Endothelial cell of umbilical vein (primary cell): ENCODE results near the gene PIGZ.

Experiments
- GATA2 ChIP-seq: IDR thresholded peaks from 2 replicates; pipeline ENCODE4 v1.7.0; 2011; ENCODE audit warnings: low read depth, mild to moderate bottlenecking, moderate library complexity, mixed read lengths, low read length; ENCODE audit not compliant: insufficient read length, insufficient read depth
- JUN ChIP-seq: IDR thresholded peaks from 2 replicates; pipeline ENCODE4 v1.6.1; 2011; ENCODE audit warnings: borderline replicate concordance, low read depth; ENCODE audit not compliant: insufficient read length, insufficient read depth
- POLR2A ChIP-seq: IDR thresholded peaks from 2 replicates; pipeline ENCODE4 v1.6.1; 2012; ENCODE audit warnings: low read depth, mild to moderate bottlenecking, control low read depth, low read length
- POLR2AphosphoS5 ChIP-seq: IDR thresholded peaks from 2 replicates; pipeline ENCODE4 v1.6.1; 2012; ENCODE audit warnings: low read depth, mild to moderate bottlenecking, control low read depth, low read length, moderate library complexity; ENCODE audit not compliant: insufficient read depth
- TF ChIP-seq, protein P1 (sequence below), 2 donors: IDR thresholded peaks; 1 replicate in 1 of 2; 2 replicates in 1 of 2; pipeline ENCODE4 v1.5.1; 2011; ENCODE audit warnings: low read length in 2 of 2, mild to moderate bottlenecking in 2 of 2, moderate library complexity in 2 of 2, control low read depth in 1 of 2, inconsistent platforms in 1 of 2, low read depth in 1 of 2; ENCODE audit not compliant: insufficient read depth in 1 of 2; ENCODE audit errors: extremely low read depth in 1 of 2

DNA sequence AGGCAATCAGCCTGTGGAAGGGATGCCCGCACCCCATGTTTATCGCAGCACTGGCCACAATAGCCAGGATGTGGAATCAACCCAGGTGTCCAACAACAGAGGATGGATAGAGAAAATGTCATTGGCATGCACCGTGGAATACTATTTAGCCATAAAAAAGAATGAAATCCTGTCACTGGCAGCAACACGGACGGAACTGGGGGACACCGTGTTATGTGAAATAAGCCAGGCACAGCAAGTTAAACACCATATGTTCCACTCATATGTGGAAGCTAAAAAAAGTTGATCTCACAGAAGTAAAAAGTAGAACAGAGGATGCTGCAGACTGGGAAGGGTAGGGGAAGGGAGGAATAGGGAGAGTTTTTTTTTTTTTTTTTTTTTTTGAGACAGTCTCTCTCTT lies 45.4 kb upstream of the PIGZ start:
- TF ChIP-seq, protein P1, sequence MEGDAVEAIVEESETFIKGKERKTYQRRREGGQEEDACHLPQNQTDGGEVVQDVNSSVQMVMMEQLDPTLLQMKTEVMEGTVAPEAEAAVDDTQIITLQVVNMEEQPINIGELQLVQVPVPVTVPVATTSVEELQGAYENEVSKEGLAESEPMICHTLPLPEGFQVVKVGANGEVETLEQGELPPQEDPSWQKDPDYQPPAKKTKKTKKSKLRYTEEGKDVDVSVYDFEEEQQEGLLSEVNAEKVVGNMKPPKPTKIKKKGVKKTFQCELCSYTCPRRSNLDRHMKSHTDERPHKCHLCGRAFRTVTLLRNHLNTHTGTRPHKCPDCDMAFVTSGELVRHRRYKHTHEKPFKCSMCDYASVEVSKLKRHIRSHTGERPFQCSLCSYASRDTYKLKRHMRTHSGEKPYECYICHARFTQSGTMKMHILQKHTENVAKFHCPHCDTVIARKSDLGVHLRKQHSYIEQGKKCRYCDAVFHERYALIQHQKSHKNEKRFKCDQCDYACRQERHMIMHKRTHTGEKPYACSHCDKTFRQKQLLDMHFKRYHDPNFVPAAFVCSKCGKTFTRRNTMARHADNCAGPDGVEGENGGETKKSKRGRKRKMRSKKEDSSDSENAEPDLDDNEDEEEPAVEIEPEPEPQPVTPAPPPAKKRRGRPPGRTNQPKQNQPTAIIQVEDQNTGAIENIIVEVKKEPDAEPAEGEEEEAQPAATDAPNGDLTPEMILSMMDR (IDR thresholded peaks at IDR 0.05; ENCODE audit: extremely low read depth in 1 of 2, insufficient read depth in 1 of 2, low read depth in 1 of 2, low read length in 2 of 2), result no peak
- TF ChIP-seq POLR2AphosphoS5, result no peak
- TF ChIP-seq POLR2A, result no peak
- no peak for TF ChIP-seq JUN
- no peak for TF ChIP-seq GATA2
